GM21526 (cell line): ENCODE data around the gene PCSK6.
"Not testable (repeated sequence)": the region's sequence is repeated elsewhere in the genome, so short reads cannot be mapped to it uniquely, and the experiment has no call there.

ENCODE experiments used
- ATAC-seq: cut with Tn5 transposase; IDR thresholded peaks from one replicate; pipeline ENCODE4 v1.9.1; 2021; ENCODE audit warnings: moderate library complexity; ENCODE audit not compliant: unreplicated experiment, low FRiP score

PCSK6 gene

DNA sequence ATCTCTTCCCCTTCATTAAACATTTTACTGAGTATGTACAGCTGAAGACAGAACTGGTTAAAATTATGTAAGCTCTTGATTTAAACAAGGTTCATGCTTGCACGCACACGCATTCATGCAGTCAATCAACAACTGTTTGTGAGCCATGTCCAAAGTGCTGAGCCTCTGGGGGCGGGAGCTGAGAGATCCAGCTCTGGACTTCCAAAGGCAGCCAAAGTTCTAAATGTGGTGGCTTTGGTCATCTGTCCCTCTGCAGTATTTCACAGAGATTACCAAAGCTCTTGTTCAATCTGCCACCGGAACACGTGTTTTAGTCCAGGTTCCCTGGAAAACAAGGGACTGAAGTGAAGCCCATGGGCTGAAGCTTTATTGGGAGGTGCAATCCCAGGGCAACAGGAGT lies 142.1 kb downstream of the PCSK6 start:
- ATAC-seq: no peak

DNA sequence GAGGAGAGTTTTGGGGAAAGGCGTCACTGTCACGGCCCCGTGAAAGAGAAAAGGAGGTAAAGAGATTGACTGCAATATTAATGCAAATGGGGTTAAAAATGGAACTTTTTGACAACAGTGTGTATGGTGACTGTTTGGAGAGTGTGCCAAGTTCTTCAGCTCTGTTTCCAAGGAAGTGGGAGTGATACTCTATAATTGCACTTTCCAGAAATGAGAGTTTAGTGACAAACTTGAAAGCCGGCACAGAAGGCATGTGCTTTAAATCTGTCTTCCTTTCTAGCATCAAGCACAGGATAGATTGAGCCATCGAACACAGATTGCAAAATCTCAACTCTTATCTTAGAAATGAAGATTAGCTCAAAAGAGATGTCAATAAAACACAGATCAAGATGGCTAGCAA lies 142.6 kb downstream of the PCSK6 start:
- ATAC-seq: no peak

GRCh38 chr15:101342056-101342455 lies 147.5 kb downstream of the PCSK6 start:
- ATAC-seq: no peak

DNA sequence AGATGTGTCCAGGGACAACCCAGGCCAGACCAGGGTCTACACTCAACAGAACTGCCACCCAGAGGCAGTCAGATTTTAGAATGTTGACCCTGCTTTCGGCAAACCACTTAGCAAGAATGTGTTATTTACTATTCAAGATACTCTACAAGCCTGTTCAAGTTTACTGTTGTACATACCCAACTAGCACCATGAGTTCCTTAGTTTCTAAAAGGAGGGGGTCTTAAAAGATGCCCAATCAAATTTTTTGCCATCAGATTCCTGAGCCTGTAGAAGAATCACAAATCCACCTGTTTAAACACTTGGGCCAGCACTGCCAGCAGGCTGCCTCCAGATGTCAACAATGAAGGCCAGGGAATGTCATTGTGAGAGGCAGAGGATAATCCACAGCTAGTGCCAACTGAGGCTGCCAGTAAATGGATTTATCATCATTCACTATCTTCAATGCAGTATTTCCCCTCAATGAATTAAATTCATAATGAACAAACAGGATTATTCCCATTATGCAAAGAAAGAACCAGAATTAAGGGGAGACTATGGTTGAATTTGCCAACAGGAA lies 150.9 kb downstream of the PCSK6 start:
- no peak for ATAC-seq

GRCh38 chr15:101337976-101338375 lies 151.5 kb downstream of the PCSK6 start:
- ATAC-seq: no peak

DNA sequence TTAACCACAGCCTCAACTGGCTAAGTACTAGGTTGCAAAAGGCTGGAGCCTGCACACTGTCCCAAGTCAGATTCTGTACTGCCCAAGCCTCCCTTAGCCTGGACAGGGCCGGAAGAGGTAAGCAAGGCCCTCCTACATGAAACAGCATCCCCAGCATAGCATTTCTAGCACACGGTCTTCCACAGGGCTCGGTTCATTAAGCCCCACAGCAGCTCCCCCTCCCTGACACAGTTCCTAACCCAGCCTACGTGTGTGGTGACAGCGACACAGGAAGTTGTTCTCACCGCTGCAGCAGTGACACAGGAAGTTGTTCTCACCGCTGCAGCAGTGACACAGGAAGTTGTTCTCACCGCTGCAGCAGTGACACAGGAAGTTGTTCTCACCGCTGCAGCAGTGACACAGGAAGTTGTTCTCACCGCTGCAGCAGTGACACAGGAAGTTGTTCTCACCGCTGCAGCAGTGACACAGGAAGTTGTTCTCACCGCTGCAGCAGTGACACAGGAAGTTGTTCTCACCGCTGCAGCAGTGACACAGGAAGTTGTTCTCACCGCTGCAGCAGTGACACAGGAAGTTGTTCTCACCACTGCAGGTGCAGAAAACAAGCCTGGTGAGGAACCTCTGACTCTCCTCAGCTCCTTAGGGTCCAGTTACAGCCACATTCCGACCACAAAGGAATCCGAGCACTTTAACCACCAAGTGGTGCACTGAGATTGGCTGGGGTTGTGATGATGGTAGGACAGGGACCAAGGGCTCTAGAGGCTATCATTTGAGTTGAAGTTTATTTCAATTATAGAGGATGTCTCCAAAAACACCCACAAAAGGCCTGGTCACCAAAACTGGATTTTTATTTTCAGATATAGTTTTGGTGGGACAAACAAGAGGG lies 155.4 kb downstream of the PCSK6 start:
- ATAC-seq: not testable (repeated sequence)

GRCh38 chr15:101332061-101332467 lies 157.4 kb downstream of the PCSK6 start:
- ATAC-seq: no peak

GRCh38 chr15:101329867-101330380 lies 159.6 kb downstream of the PCSK6 start:
- ATAC-seq: no peak

- ATAC-seq: no peak
Measured at GRCh38 chr15:101329309-101329863, 160.1 kb downstream of the PCSK6 start.

- no peak for ATAC-seq
Measured at GRCh38 chr15:101328001-101328400, 161.5 kb downstream of the PCSK6 start.

- no peak for ATAC-seq
Measured at GRCh38 chr15:101327147-101327740, 162.3 kb downstream of the PCSK6 start.

DNA sequence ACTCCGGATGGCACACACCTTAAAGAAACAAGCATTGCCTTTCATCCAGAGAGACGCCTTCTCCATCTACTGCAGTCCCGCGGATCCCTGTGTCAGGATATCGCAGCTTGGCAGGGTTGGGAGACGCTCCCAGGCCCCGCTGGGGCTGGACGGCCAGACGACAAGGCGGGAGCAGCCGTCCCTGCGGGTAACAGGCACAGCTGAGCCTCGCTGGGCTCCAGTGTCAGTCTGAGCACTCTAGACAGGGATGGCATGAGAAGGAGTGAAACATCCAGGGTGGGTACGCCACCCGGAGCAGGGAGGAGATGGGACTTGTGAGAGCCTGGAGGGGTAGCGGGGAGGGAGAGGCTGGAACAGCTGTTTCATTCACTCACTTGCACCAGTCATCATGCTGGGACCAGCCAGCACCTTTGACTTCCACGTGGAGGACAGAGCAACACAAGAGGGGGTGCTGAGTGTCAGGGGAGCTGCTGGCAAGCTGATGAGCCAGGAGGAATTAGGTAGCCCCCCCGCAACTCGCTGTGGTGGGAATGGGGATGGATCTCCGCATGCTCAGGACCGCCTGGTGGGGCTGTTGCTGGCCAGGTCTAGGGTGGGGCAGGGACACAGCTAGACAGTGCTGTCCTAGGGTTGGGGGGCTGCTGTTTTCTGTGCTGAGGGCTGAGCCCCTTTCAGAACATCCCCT lies 162.9 kb downstream of the PCSK6 start:
- no peak for ATAC-seq

DNA sequence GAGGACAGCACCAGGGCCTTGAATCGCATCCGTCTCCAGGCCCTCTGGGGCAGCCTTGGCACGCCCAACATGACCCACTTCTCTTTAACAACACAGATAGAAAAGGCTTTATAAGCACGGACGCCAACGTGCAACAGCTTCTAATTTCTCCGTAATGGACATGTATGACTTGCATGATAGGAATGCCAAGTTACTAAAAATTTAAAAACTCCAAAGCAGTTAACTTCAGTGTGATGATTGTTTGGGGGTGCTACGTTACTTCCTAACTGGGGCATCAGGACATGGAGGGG lies 163.5 kb downstream of the PCSK6 start:
- ATAC-seq: no peak

- no peak for ATAC-seq
Measured at GRCh38 chr15:101325263-101326025, 164.1 kb downstream of the PCSK6 start.

GRCh38 chr15:101324524-101325177 lies 164.9 kb downstream of the PCSK6 start:
- no peak for ATAC-seq

DNA sequence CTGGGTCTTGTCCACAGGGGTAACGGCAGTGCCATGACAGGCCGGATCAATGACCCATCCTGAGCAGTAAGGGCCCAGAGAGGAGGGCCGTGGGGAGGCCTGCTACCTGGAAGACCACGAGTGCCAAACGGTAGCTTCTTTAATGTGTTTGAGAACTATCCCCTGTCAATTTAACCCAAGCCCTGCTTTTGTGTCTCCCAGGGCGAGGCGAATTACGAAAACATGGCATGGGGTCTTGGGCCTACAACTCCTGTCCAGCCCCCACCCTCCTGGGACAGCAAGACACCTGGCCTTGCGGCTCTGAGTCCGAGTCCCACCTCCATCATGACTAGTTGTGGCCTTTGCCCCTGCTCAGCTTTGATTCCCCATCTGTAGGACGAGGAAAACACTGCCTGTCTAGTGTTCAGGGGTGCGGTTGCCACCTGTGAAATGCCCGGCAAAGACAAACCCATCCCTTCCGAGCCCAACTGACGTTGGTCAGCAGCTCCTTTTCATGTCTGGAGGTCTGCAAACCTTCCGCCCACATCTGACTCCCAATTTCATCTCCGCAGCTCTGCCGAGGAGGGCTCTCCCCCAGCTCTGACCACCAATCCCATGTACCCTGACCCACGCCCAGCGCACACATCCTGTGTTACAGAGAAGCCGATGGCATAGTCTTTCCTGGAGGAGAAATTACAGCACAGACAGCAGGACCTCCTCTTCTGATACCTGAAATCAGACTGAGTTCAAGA lies 165.5 kb downstream of the PCSK6 start:
- no peak for ATAC-seq

DNA sequence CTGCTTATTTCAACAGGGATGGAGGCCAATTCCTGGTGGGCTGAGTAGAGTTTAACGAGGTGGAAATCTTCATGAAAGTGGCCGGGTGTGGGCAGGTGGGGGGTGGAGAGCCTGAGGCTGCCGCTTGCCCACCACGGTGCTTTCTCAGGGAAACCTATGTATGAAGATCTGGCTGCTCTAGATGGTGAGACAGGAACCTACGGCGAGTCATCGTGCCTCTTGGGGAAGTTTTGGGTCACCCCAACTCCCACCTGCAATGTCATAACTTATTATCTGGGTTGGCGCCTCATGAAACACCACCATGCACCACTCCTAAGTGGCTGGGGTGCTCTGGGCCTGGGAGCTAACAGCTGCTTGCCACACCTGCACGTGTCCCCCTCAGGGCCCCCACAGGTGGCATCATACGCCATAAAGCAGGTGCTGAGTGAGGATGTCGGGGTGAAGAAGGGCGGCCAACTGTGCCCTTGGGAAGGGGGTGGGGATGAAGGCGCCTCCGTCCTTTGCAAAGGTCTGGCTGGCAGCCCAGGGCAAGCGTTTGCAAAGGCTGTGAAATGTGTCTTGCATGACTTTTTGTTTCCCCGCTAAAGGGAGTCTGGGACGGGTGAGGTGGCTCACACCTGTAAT lies 166.5 kb downstream of the PCSK6 start:
- no peak for ATAC-seq

DNA sequence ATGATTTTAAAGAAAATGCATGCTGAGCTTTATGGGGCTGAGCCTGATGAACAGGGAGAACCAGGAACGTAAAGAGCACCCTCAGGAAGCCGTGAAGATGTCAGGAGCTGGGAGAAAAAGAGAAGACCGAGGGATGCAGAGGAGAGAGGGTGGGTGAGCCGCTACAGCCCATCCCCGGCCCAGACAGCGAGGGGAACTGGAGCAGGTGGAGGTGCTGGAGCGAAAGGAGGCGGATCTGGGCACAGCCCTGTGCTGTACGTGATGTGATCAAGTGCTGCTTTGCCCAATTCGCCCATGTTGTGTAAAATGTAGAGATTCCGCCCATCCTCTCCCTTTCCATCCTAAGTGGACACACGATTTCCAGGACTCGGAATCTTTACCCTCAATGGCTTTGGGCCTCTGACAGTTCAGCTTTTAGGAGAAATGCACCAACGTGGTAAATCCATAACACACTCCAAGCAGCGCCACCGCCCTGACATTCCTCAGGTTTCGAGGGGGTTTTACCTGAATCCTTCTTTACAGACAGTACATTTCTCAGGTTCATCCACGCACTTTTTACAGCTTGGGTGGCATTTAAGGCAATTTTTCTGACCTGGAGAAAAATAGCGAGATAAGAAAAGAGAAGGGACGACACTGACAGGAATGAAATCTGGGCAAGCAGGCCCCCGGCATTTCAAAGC lies 167.4 kb downstream of the PCSK6 start:
- ATAC-seq: no peak
